CD4-positive, alpha-beta T cell (primary cell): Measurements from ENCODE around the gene GABRA4. TPM values are rescaled to one million over a fixed set of nuclear protein-coding genes. Genes with fewer than 3 reads are reported as not detected.

ENCODE experiments used
- ATAC-seq: fragments of 200-7000 bp; cut with Tn5 transposase; one replicate; pipeline ENCODE4 v1.10.0; 2022; ENCODE audit warnings: mild to moderate bottlenecking; ENCODE audit not compliant: poor library complexity
- CTCF ChIA-PET: fragments of 350-600 bp; sonication (Branson Sonifier 250); formaldehyde crosslinking; loops from one replicate; lab custom pipeline; 2021; ENCODE audit warnings: antibody characterized with exemption, inconsistent platforms; lab: Charles Lee
- POLR2A ChIA-PET: fragments of 350-600 bp; sonication (Branson Sonifier 250); formaldehyde crosslinking; loops from one replicate; lab custom pipeline; 2021; ENCODE audit warnings: antibody characterized with exemption, inconsistent platforms; lab: Charles Lee
- DNase-seq, 14 experiments: peaks; one replicate each; pipeline ENCODE4 v3.0.0-alpha.2; 2013 to 2020; ENCODE audit warnings: mixed read lengths in 2 of 14
- H3K27ac ChIP-seq, 2 donors: one replicate each; pipeline versions ENCODE4 v1.5.1 to v1.7.0; 2013; ENCODE audit warnings: low read length in 2 of 2, low read depth in 1 of 2, mild to moderate bottlenecking in 1 of 2
- H3K27me3 ChIP-seq, 2 experiments: 1 replicate in 1 of 2; 2 replicates in 1 of 2; pipeline versions ENCODE4 v1.6.1 to v1.7.0; 2013; ENCODE audit warnings: low read length in 2 of 2, control low read depth in 1 of 2, mild to moderate bottlenecking in 1 of 2, moderate library complexity in 1 of 2; ENCODE audit not compliant: insufficient read depth in 2 of 2, control insufficient read depth in 1 of 2
- H3K36me3 ChIP-seq: one replicate; pipeline ENCODE4 v1.6.1; 2013; ENCODE audit warnings: low read length, control low read depth; ENCODE audit not compliant: insufficient read depth
- H3K4me1 ChIP-seq: one replicate; pipeline ENCODE4 v1.6.1; 2013; ENCODE audit warnings: low read length, control low read depth; ENCODE audit not compliant: insufficient read depth
- H3K4me3 ChIP-seq: one replicate; pipeline ENCODE4 v1.5.1; 2013; ENCODE audit warnings: mild to moderate bottlenecking, low read length, moderate library complexity
- H3K9me3 ChIP-seq, 2 experiments: 1 replicate in 1 of 2; 2 replicates in 1 of 2; pipeline versions ENCODE4 v1.6.1 to v1.7.0; 2013; ENCODE audit warnings: low read length in 2 of 2, mild to moderate bottlenecking in 2 of 2, control low read depth in 1 of 2, moderate library complexity in 1 of 2; ENCODE audit not compliant: control insufficient read depth in 1 of 2, insufficient read depth in 1 of 2
- H3K27ac Mint-ChIP-seq: one replicate; pipeline ENCODE4 v1.8.0; 2020; ENCODE audit warnings: mixed read lengths
- H3K27me3 Mint-ChIP-seq: one replicate; pipeline ENCODE4 v1.8.0; 2021; ENCODE audit warnings: mixed read lengths
- H3K36me3 Mint-ChIP-seq: one replicate; pipeline ENCODE4 v1.8.0; 2021; ENCODE audit warnings: low read depth, mixed read lengths
- H3K4me1 Mint-ChIP-seq: one replicate; pipeline ENCODE4 v1.8.0; 2021; ENCODE audit warnings: low read depth, mixed read lengths
- H3K4me3 Mint-ChIP-seq: one replicate; pipeline ENCODE4 v1.8.0; 2020; ENCODE audit warnings: mild to moderate bottlenecking, mixed read lengths
- H3K9me3 Mint-ChIP-seq: one replicate; pipeline ENCODE4 v1.8.0; 2020; ENCODE audit warnings: mixed read lengths
- intact Hi-C, 2 experiments: fragments of 100-400 bp; cut with DNase I in 1 of 2; cut with micrococcal nuclease in 1 of 2; formaldehyde crosslinking; loops; one replicate each; pipeline versions ENCODE4 v1.15.1 to v1.9.0; 2023 to 2025; cut with DNase I, micrococcal nuclease
- total RNA-seq, 174 experiments: library from RNA in 2 of 174; stranded (reverse) in 2 of 174; gene quantifications; one replicate each; pipeline ENCODE4 v1.2.3 and lab custom pipeline; 2021 to 2026
- TF ChIP-seq, protein P1 (sequence below): fragments of 200-600 bp; IDR thresholded peaks from one replicate; pipeline ENCODE4 v1.8.0; 2022; ENCODE audit warnings: antibody characterized with exemption, mild to moderate bottlenecking

GABRA4 gene
- total RNA-seq, 2 experiments from 2014 or later = not detected

DNA sequence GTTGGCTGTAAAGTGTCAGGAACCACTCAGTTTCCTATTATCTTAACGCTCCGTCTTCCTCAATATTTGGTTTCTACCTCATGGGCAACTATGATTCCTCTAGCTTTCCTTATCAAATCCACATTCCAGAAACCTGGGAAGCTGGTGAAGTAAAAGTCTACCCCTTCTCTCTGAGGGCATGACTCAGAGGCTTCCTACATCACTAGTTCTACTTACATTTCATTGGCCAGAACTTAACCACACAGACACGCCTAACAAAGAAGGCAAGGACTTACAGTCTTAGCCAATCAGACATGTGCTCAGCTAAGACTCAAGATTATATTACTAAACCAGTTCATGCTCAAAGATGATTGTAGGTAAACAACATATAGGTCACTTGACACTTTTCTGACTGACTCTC, 114.7 kb downstream of the GABRA4 start:
- peaks cover 3% of the 10 kb centered on the region for H3K9me3 Mint-ChIP-seq
- POLR2A ChIA-PET = no interaction called here

DNA sequence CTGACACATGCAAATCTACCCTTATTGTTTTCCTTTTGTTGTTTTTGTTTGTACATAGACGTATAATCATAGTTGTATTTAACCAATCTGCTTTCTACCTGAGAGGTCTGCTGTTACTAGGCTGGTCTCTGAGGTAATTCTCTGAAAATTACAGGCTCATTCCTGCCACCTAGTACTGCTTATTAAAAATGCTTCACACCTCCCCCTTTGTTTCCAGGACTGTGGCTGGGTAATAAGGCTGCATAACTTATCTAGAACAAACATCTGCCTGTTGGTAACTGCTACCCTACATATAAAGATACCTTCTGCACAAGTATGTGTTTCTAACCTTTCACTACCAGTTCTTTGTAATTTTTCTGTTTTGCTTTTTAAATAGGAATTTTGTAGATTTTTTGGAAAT, 118.6 kb downstream of the GABRA4 start:
- CTCF ChIA-PET = no interaction called here
- no peak overlapping the region for H3K27ac Mint-ChIP-seq
- H3K27ac ChIP-seq = no peak overlapping the region
- H3K4me1 Mint-ChIP-seq = no peaks in the 10 kb centered on the region
- intact Hi-C loops = no loop called here
- POLR2A ChIA-PET = no interaction called here
- no peak overlapping the region for H3K4me3 Mint-ChIP-seq
- no peaks in the 10 kb centered on the region for H3K9me3 ChIP-seq
- no peaks in the 10 kb centered on the region for H3K4me1 ChIP-seq
- peaks cover 3% of the 10 kb centered on the region for H3K9me3 Mint-ChIP-seq
- DNase-seq = no peak
- ATAC-seq = no peak
- no peaks in the 10 kb centered on the region for H3K27me3 ChIP-seq
- H3K36me3 Mint-ChIP-seq = no peaks in the 10 kb centered on the region
- H3K27me3 Mint-ChIP-seq = no peaks in the 10 kb centered on the region
- H3K36me3 ChIP-seq = no peaks in the 10 kb centered on the region
- no peak overlapping the region for H3K4me3 ChIP-seq
- TF ChIP-seq, protein P1, sequence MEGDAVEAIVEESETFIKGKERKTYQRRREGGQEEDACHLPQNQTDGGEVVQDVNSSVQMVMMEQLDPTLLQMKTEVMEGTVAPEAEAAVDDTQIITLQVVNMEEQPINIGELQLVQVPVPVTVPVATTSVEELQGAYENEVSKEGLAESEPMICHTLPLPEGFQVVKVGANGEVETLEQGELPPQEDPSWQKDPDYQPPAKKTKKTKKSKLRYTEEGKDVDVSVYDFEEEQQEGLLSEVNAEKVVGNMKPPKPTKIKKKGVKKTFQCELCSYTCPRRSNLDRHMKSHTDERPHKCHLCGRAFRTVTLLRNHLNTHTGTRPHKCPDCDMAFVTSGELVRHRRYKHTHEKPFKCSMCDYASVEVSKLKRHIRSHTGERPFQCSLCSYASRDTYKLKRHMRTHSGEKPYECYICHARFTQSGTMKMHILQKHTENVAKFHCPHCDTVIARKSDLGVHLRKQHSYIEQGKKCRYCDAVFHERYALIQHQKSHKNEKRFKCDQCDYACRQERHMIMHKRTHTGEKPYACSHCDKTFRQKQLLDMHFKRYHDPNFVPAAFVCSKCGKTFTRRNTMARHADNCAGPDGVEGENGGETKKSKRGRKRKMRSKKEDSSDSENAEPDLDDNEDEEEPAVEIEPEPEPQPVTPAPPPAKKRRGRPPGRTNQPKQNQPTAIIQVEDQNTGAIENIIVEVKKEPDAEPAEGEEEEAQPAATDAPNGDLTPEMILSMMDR = no peak

More for the DNA sequence above, 114.7 kb downstream of the GABRA4 start:
- Histone ChIP-seq H3K27ac (no peak overlapping the region), H3K4me1 (no peaks in the 10 kb centered on the region), H3K4me3 (no peak overlapping the region), H3K36me3 (no peaks in the 10 kb centered on the region), H3K9me3 (no peaks in the 10 kb centered on the region), H3K27me3 (no peaks in the 10 kb centered on the region)
- no peak overlapping the region for H3K4me3 Mint-ChIP-seq
- CTCF ChIA-PET = no interaction called here
- no peaks in the 10 kb centered on the region for H3K4me1 Mint-ChIP-seq
- no peaks in the 10 kb centered on the region for H3K27me3 Mint-ChIP-seq
- TF ChIP-seq, protein P1 = no peak
- no peaks in the 10 kb centered on the region for H3K36me3 Mint-ChIP-seq
- DNase-seq (no peak), ATAC-seq (no peak)
- no peak overlapping the region for H3K27ac Mint-ChIP-seq
- intact Hi-C loops = no loop called here

DNA sequence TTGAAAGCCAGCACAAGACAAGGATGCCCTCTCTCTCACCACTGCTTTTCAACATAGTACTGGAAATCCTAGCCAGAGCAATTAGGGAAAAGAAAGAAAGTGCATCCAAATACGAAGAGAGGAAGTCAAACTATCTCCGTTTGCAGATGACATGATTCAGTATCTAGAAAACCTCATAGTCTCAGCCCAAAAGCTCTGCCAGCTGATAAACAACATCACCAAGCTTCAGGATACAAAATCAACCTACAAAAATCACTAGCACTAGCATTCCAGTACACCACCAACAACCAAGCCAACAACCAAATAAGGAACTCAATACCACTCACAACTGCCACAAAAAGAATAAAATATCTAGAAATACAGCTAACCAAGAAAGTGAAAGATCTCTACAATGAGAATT, 123.0 kb downstream of the GABRA4 start:
- no peaks in the 10 kb centered on the region for H3K4me1 ChIP-seq
- Mint-ChIP-seq H3K27me3 (no peaks in the 10 kb centered on the region), H3K27ac (no peak overlapping the region), H3K36me3 (no peaks in the 10 kb centered on the region), H3K4me3 (no peak overlapping the region), H3K4me1 (no peaks in the 10 kb centered on the region), H3K9me3 (no peaks in the 10 kb centered on the region)
- TF ChIP-seq, protein P1 = no peak
- H3K27ac ChIP-seq = no peak overlapping the region
- no peaks in the 10 kb centered on the region for H3K36me3 ChIP-seq
- ATAC-seq = no peak
- ChIA-PET POLR2A (no interaction called here), CTCF (no interaction called here)
- no peak overlapping the region for H3K4me3 ChIP-seq
- intact Hi-C loops = no loop called here
- DNase-seq = no peak
- no peaks in the 10 kb centered on the region for H3K9me3 ChIP-seq
- H3K27me3 ChIP-seq = no peaks in the 10 kb centered on the region

Other genes with a start within 250 kb of the GABRA4 start
- gene COX7B2, start 84.3 kb downstream of the GABRA4 start, total RNA-seq = not detected
- not detected for gene GABRB1, start 38.0 kb upstream of the GABRA4 start, total RNA-seq